ENCODE measurements around the gene PIK3R6.
A peak's percentile ranks its signal among the peaks of the same experiment; 100 is the strongest.
"Not testable (repeated sequence)": the region's sequence is repeated elsewhere in the genome, so short reads cannot be mapped to it uniquely, and the experiment has no call there.

PIK3R6 gene

DNA sequence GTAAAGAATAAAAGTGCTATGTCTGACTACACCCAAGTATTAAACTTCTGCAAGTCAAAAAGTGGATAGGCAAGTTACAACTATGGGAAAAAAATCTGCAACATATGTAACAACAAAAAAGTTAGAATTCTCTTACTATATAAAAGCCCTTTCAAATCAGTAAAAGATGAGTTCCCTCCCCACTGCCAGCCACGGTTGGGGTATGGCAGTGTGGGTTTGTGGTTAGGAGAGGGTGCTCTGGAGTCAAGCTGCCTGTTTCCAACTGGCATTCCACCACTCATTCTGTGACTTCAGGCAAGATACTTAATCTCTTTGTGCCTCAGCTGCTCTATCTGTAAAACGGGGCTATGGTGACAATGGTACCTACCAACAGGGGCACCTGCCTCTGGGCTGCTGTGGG, 41.7 kb downstream of the PIK3R6 start:
- DNase-seq (ENCODE audit: low spot score) = no peak

DNA sequence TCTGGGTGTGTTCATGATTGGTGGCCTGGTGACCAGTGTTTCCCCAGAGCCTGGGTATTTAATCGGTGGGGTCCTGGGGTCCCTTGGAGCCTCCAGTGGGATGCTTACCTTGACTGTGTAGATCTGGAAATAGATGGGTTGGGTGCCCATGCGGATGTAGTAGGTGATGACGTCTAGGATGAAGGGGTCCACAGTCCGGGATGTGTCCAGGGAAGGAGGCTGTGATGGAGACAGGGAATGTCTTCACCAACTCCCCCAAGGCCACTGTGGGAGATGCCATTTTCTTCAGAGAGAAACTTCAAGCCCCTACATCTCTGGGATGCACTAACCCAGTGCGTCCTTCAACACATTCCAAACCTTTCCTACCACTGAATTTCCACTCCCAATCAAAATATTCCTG, 44.2 kb downstream of the PIK3R6 start:
- no peak for DNase-seq (ENCODE audit: low spot score)

DNA sequence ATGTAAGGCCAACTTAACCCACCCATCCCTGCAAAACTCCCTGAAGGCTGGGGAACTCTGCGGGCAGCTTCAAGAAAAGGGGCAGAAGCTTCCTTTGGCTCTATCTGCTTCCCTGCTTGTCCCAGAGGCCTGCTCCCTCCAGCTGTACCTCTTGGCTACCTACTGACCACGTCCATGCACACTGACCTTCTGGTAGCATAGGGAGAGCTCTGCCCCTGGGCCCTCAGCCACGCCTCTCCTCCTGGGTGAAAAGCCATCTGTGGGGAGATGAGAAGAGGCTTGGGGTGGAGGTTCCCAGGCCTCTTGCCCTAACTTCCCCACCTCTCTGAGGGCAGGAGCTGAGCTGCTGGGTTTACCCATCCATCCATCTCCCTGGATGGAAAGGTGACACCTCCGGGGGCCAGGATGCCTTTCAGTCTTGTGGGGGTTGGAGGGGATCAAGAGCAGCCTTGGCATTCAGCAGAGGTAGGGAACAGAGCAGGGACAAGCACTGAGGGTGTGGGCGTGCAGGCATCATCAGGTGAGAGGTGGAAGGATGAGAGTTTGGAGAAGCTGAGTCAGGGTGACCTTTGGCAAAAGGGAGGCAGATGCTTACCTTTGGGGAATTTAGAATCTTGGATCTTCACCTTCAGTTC, 45.0 kb downstream of the PIK3R6 start:
- DNase-seq (ENCODE audit: low spot score) = no peak

GRCh38 chr17:8821446-8822105, 45.9 kb downstream of the PIK3R6 start:
- DNase-seq (ENCODE audit: low spot score) = no peak

- no peak for DNase-seq (ENCODE audit: low spot score)
These were observed 47.0 kb downstream of the PIK3R6 start for GRCh38 chr17:8820311-8821010.

DNA sequence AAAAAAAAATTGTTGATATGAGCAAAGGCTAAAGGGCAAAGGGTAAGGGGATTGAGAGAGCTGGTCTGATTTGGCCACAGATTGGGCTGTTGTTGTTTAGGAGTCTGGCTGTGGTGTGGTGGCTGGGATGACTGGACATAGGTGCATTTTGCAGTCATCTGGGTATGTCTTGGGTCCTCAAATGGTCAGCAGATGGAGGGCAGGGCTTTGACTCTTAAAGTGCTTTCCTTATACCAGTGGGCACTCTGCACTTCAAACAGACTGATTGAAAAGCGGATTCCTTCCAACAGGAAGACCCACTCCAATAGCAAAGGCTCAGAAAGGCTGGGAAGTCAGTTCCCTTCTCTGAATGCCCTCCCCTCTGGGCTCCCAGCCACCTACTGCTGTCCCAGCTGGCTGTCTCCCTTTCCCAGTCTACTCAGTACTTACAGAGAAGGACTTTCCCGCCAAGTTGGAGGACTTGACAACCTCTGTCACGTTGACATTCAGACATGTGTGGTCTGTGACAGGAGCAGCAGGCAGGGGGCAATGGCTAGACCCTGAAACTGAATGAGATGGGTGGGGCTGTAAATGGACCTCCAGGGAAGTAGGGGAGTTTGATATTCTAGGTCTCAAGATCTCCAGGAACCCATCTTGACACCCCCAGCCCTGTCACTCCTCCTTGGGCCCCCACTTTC, 48.7 kb downstream of the PIK3R6 start:
- no peak for DNase-seq (ENCODE audit: low spot score)

DNA sequence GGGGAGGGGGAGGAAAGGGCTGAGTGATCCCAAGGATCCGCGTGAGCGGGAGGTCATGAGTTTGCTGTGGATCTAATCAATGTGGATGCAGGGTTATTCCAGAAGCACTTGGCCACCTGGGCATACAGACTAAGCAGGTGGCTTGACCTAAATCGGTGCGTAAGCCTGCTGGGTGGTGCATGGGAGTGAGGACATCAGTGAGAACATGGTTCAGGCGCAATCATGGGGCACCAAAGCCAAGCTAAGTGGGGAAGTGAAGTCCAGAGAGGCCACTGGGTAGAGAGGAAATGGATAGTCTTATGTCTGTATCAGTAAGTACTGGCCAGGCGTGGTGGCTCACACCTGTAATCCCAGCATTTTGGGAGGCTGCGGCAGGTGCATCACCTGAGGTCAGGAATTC, 49.4 kb downstream of the PIK3R6 start:
- no peak for DNase-seq (ENCODE audit: low spot score)

DNA sequence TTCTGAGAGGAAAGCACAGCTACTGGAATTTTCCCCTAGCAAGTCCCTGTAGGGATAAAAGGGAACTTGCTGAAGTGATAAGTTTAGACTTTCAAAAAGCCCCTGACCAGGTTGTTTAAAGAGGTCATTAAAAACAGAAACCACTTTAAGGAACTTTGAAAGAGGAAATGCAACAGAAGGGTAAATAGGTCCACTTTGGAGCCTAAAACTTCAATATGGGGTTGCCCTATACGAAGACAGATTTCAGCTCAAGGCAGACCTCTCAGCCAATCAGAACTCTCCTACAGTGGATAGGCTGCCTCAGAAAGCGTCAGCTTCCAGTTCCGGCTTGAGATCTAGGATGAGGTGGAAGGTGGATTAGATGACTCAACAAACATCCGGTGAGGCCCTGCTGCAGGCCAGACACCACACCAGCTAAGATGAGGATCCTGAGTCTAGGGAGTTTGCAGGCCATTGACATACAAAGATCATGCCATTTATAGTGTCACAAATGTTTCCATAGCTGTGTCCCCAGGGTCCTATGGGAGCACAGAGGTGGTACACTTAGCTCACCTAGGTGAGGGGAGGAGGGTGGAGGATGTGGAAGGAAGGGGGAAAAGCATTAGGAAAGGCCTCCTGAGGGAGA, 60.4 kb downstream of the PIK3R6 start:
- DNase-seq (ENCODE audit: low spot score) = peak; percentile 77

DNA sequence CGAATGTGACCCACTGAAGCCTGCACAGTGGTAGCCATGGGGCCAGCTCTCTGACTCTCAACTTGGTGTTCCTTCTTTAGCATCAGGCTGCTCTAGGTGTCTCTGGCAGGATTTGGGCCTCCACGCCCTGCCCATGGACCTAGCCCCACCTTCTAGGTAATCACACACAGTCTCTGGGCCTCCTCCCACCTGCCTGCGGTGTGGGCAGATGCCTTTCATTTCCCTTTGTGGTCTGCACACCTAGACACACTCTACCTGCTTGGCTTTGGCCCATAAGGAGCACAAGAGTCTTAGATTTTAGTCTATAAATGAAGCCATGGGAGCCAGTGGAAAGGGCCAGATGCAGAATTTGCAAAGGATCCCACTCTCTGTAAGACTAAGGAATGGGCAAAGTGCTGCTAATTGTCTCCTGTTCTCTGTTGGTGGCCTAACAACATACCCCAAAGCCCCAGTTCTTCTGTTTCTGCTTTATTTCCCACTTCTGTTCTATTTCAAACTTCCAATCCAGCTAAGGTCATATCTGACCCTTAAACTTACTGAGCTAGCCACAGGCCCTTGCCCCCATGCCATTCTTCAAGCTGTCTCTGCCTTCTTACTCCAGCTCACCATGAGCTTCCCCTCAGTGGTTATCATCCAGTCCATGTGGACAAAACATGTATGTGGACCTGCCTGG, 61.1 kb downstream of the PIK3R6 start:
- no peak for DNase-seq (ENCODE audit: low spot score)

DNA sequence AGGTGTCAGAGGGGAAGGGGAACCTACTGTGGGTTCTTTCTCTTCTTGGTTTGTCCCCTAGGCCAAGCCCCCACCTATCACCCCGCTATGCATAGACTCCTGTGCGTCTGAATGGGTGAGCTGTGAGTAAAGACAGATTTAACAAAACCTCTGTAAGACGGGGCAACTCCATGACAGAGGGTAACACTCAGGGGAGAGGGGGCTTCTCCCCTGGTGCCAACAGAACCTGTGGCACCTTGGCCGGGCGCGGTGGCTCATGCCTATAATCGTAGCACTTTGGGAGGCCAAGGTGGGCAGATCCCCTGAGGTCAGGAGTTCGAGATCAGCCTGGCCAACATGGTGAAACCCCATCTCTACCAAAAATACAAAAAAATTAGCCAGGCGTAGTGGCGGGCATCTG, 62.1 kb downstream of the PIK3R6 start:
- not testable (repeated sequence) for DNase-seq (ENCODE audit: low spot score)

- DNase-seq (ENCODE audit: low spot score) = no peak
These were observed 63.7 kb downstream of the PIK3R6 start for GRCh38 chr17:8803531-8804420.

GRCh38 chr17:8801135-8801840, 66.2 kb downstream of the PIK3R6 start:
- DNase-seq (ENCODE audit: low spot score) = no peak

DNA sequence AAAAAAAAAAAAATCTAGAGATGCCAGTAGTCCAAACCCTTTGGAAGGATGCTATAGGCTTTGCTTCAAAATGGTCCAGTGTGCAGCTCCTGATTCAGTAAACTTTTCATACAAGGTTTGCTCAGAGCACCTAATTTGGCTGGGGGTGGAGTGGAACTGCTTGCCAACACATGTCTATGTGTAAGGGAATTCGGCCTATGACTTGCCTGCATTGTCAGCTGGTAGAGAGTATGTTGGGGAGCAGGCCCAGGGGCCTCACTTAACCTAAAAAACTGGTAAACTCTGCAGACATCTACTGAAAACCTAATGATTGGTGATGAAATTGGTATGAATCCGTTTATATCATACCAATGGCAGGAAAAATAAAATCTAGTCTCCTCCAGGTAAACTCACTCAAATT, 66.8 kb downstream of the PIK3R6 start:
- no peak for DNase-seq (ENCODE audit: low spot score)

- DNase-seq (ENCODE audit: low spot score) = no peak
These were observed 67.8 kb downstream of the PIK3R6 start for GRCh38 chr17:8799570-8800212.

- DNase-seq (ENCODE audit: low spot score) = no peak
These were observed 68.5 kb downstream of the PIK3R6 start, which contains the start of gene MFSD6L for GRCh38 chr17:8798846-8799569. TSS of gene MFSD6L (minus strand) at chr17:8799365. CDS start at chr17:8799120, 245 bp downstream.

- no peak for DNase-seq (ENCODE audit: low spot score)
These were observed 69.2 kb downstream of the PIK3R6 start for GRCh38 chr17:8798176-8798845.

- no peak for DNase-seq (ENCODE audit: low spot score)
These were observed 69.8 kb downstream of the PIK3R6 start for GRCh38 chr17:8797621-8798175.

- DNase-seq (ENCODE audit: low spot score) = no peak
These were observed 72.8 kb downstream of the PIK3R6 start for GRCh38 chr17:8794636-8795035.
